Ovary (tissue), 9 donors: ENCODE results near the gene PI4KB. TPM values are rescaled to one million over a fixed set of nuclear protein-coding genes. Genes with fewer than 3 reads are reported as not detected.

Experiments used
- DNase-seq, 5 donors: peaks; one replicate each; pipeline ENCODE4 v3.0.0-alpha.2; 2019 to 2020
- H3K27ac ChIP-seq, 2 donors: fragments of 200-600 bp; one replicate each; pipeline versions ENCODE4 v1.5.1 to v1.8.0; 2019 to 2022
- H3K27me3 ChIP-seq: fragments of 200-600 bp; one replicate; pipeline ENCODE4 v1.8.0; 2022
- H3K36me3 ChIP-seq: fragments of 200-600 bp; sonication (generic); one replicate; pipeline ENCODE4 v1.5.1; 2019
- H3K4me1 ChIP-seq: one replicate; pipeline ENCODE4 v1.8.1; 2013; ENCODE audit warnings: mild to moderate bottlenecking, moderate library complexity; ENCODE audit not compliant: insufficient read depth
- H3K4me3 ChIP-seq: fragments of 200-600 bp; sonication (generic); one replicate; pipeline ENCODE4 v1.5.1; 2017
- H3K9me3 ChIP-seq, 2 donors: fragments of 200-600 bp in 1 of 2; sonication (generic) in 1 of 2; one replicate each; pipeline versions ENCODE4 v1.5.1 to v1.8.1; 2013 to 2019; ENCODE audit warnings: mild to moderate bottlenecking in 1 of 2, moderate library complexity in 1 of 2
- CTCF ChIP-seq, 3 donors: fragments of 450-650 bp in 2 of 3; fragments of 200-600 bp in 1 of 3; IDR thresholded peaks; one replicate each; pipeline versions ENCODE4 v1.5.1 to v1.8.0; 2016 to 2022; ENCODE audit warnings: antibody characterized with exemption in 3 of 3, mild to moderate bottlenecking in 1 of 3
- EP300 ChIP-seq: sonication (generic); formaldehyde crosslinking; IDR thresholded peaks from one replicate; pipeline ENCODE4 v1.6.1; 2017; ENCODE audit warnings: antibody characterized with exemption
- POLR2A ChIP-seq: fragments of 450-650 bp; IDR thresholded peaks from one replicate; pipeline ENCODE4 v1.6.1; 2017; ENCODE audit warnings: antibody characterized with exemption, mild to moderate bottlenecking, moderate library complexity
- WGBS, 3 donors: extraction: QIAGEN DNeasy Blood & Tissue Kit in 1 of 3; methylation state at CpG; one replicate each; pipeline versions ENCODE4 v1.1.5 to v1.1.7; 2013 to 2017; 5-methylcytosine and 5-hydroxymethylcytosine counted together
- intact Hi-C, 4 donors: fragments of 100-400 bp; cut with DNase I; formaldehyde crosslinking; loops; one replicate each; pipeline versions ENCODE4 v1.11.0 to v1.15.1; 2022 to 2023
- polyA plus RNA-seq, 2 donors: library from polyadenylated mRNA; stranded (reverse); fragments of 200-250 nt in 1 of 2; fragments of 350-450 nt in 1 of 2; fragmentation: Illumina TruSeq in 1 of 2; extraction: RNeasy Lipid Tissue Mini Kit (QIAGEN cat#74804) in 1 of 2; gene quantifications; one replicate each; pipeline ENCODE4 v1.2.3, GENCODE V29; 2013 to 2014
- total RNA-seq, 7 donors: library from RNA; depleted of rRNA in 2 of 7; stranded (reverse); fragments of >200 nt in 2 of 7; fragmentation: NEBNext Ultra II Directional in 3 of 7; extraction: Animal tissue kit (Norgen Biotek cat#: 25700) in 3 of 7; gene quantifications; one replicate each; pipeline versions ENCODE4 v1.1.0 to v1.2.4, GENCODE V29; 2016 to 2023
- donor health status: DM: no; HTN: no; CAD: no; lungs with moderate emphysema.
- donor health status: DM: no; HTN: no; CAD: no.
- donor health status: Bipolar disorder and iron deficiency.
- donor health status: DM: yes; HTN: yes; CAD: no.
- donor health status: DM: no; HTN: no; CAD: no.
- donor health status: DM: yes; HTN: yes; CAD: no.

The PI4KB gene
- total and polyA plus RNA-seq, 9 donors, result 39.8 to 88.9 (median 63.8) TPM

DNA sequence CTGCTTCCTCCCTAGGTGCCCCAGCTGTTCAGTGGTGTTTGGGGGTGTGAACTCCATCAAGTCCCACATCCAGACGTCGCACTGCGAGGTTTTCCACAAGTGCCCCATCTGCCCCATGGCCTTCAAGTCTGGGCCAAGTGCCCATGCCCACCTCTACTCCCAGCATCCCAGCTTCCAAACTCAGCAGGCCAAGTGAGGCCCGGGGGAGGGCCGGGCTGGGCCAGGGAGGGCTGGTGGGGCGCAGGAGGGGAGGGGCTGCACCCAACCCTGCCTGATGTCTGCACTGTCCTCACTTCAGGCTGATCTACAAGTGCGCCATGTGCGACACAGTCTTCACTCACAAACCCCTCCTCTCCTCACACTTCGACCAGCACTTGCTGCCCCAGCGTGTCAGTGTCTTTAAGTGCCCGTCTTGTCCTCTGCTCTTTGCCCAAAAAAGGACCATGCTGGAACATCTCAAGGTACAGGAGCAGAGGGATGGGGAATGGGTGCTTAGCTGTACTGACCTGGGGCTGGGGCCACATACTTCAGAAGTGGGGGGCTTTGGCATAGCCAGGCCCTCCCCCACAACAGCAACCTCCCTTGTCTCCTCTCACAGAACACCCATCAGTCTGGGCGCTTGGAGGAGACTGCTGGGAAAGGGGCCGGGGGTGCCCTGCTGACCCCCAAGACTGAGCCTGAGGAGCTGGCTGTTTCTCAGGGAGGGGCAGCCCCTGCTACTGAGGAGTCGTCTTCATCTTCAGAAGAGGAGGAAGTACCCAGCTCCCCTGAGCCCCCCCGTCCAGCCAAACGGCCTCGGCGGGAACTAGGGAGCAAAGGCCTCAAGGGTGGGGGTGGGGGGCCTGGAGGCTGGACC is 37.9 kb downstream of the PI4KB start:
- no peaks in the 10 kb centered on the region for H3K9me3 ChIP-seq
- DNase-seq, result no peak
- TF ChIP-seq POLR2A, result no peak
- no peak for TF ChIP-seq CTCF (IDR thresholded peaks at IDR 0.05)
- TF ChIP-seq EP300, result no peak
- no peak overlapping the region for H3K4me3 ChIP-seq
- WGBS, 3 donors, result 60 to 73% (median 63%) methylated on average over 18 of the region's 18 CpGs
- intact Hi-C loops, result no loop called here
- H3K27ac ChIP-seq, result no peak overlapping the region
- no peaks in the 10 kb centered on the region for H3K4me1 ChIP-seq
- H3K36me3 ChIP-seq, result no peaks in the 10 kb centered on the region
- H3K27me3 ChIP-seq, result no peaks in the 10 kb centered on the region

DNA sequence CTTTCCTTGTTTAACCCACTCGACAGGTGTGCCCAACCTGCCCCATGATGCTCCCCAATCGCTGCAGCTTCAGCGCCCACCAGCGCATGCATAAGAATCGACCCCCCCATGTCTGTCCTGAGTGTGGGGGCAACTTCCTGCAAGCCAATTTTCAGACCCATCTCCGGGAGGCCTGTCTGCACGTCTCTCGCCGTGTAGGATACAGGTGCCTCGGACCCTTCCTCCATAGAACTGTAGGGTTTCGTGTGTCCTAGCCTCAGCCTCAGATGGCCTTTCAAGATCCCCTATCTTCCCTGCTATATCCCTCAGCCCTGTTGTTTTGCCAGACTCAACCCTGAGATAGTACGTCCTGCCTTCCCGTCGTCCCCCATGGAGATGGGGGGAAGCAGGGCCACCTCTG is 38.7 kb downstream of the PI4KB start:
- Histone ChIP-seq H3K27ac (no peak overlapping the region), H3K9me3 (no peaks in the 10 kb centered on the region), H3K4me3 (no peak overlapping the region), H3K27me3 (no peaks in the 10 kb centered on the region), H3K4me1 (peaks cover 6% of the 10 kb centered on the region), H3K36me3 (no peaks in the 10 kb centered on the region)
- no peak for DNase-seq
- no peak for TF ChIP-seq CTCF (IDR thresholded peaks at IDR 0.05)
- TF ChIP-seq EP300, result no peak
- TF ChIP-seq POLR2A, result no peak
- 74 to 80% (median 80%) methylated on average over 14 of the region's 14 CpGs for WGBS, 3 donors
- intact Hi-C loops, result no loop called here

- H3K9me3 ChIP-seq, result no peaks in the 10 kb centered on the region
- TF ChIP-seq POLR2A (no peak), CTCF (IDR thresholded peaks at IDR 0.05) (no peak), EP300 (no peak)
- H3K36me3 ChIP-seq, result no peaks in the 10 kb centered on the region
- H3K27ac ChIP-seq, result no peak overlapping the region
- H3K4me3 ChIP-seq, result no peak overlapping the region
- intact Hi-C loops, result no loop called here
- peaks cover 6% of the 10 kb centered on the region for H3K4me1 ChIP-seq
- 86 to 89% (median 86%) methylated on average over 22 of the region's 22 CpGs for WGBS, 3 donors
- DNase-seq, result no peak
- no peaks in the 10 kb centered on the region for H3K27me3 ChIP-seq
Observed at GRCh38 chr1:151287767-151288500, 39.3 kb downstream of the PI4KB start.

DNA sequence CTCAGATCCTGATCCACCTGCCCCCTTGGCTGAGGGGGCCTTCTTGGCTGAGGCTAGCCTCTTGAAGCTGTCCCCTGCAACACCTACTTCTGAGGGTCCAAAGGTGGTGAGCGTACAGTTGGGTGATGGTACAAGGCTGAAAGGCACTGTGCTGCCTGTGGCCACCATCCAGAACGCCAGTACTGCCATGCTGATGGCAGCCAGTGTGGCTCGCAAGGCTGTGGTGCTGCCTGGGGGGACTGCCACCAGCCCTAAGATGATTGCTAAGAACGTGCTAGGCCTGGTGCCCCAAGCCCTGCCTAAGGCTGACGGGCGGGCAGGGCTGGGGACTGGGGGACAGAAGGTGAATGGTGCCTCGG is 39.9 kb downstream of the PI4KB start:
- no peaks in the 10 kb centered on the region for H3K36me3 ChIP-seq
- no peak for DNase-seq
- no peaks in the 10 kb centered on the region for H3K27me3 ChIP-seq
- H3K4me1 ChIP-seq, result peaks cover 6% of the 10 kb centered on the region
- H3K4me3 ChIP-seq, result no peak overlapping the region
- no peak overlapping the region for H3K27ac ChIP-seq
- intact Hi-C loops, result no loop called here
- no peaks in the 10 kb centered on the region for H3K9me3 ChIP-seq
- no peak for TF ChIP-seq EP300
- no peak for TF ChIP-seq POLR2A
- TF ChIP-seq CTCF (IDR thresholded peaks at IDR 0.05), result no peak
- WGBS, 3 donors, result 79 to 88% (median 85%) methylated on average over 7 of the region's 7 CpGs
